Mesodermal cell (in vitro differentiated cells): ENCODE data around the gene LPCAT4.
"Not testable (repeated sequence)": the region's sequence is repeated elsewhere in the genome, so short reads cannot be mapped to it uniquely, and the experiment has no call there.

Experiments
- H3K27ac ChIP-seq: 2 replicates; pipeline ENCODE4 v1.7.0; 2013; ENCODE audit warnings: mild to moderate bottlenecking, low read depth, low read length, moderate library complexity; ENCODE audit not compliant: severe bottlenecking
- H3K36me3 ChIP-seq: 2 replicates; pipeline ENCODE4 v1.7.1; 2013; ENCODE audit warnings: mild to moderate bottlenecking, low read length, moderate library complexity; ENCODE audit not compliant: control insufficient read depth, insufficient read depth
- H3K4me1 ChIP-seq: one replicate; pipeline ENCODE4 v1.7.1; 2013; ENCODE audit warnings: mild to moderate bottlenecking, low read length; ENCODE audit not compliant: insufficient read depth, control insufficient read depth, poor library complexity, severe bottlenecking
- H3K4me3 ChIP-seq: 2 replicates; pipeline ENCODE4 v1.7.0; 2013; ENCODE audit warnings: low read length, control low read depth, mild to moderate bottlenecking; ENCODE audit not compliant: insufficient read depth, poor library complexity, severe bottlenecking; ENCODE audit errors: extremely low read depth
- H3K9me3 ChIP-seq: 2 replicates; pipeline ENCODE4 v1.7.1; 2013; ENCODE audit warnings: mild to moderate bottlenecking, low read length, moderate library complexity; ENCODE audit not compliant: control insufficient read depth
- WGBS, 2 experiments: methylation state at CpG; one replicate each; pipeline ENCODE4 v1.1.5; 2013; ENCODE audit warnings: missing lambda C conversion rate in 2 of 2; ENCODE audit not compliant: insufficient coverage in 2 of 2; 5-methylcytosine and 5-hydroxymethylcytosine counted together

LPCAT4 gene

GRCh38 chr15:34362047-34362773 is 4.8 kb downstream of the LPCAT4 start:
- H3K27ac ChIP-seq = no peak overlapping the region
- H3K9me3 ChIP-seq = no peaks in the 10 kb centered on the region
- H3K36me3 ChIP-seq = peaks cover 63% of the 10 kb centered on the region
- no peak overlapping the region for H3K4me3 ChIP-seq
- H3K4me1 ChIP-seq = peaks cover 4% of the 10 kb centered on the region
- 96 to 100% methylated on average over 2 to 4 of the region's 10 CpGs for WGBS, 2 experiments

DNA sequence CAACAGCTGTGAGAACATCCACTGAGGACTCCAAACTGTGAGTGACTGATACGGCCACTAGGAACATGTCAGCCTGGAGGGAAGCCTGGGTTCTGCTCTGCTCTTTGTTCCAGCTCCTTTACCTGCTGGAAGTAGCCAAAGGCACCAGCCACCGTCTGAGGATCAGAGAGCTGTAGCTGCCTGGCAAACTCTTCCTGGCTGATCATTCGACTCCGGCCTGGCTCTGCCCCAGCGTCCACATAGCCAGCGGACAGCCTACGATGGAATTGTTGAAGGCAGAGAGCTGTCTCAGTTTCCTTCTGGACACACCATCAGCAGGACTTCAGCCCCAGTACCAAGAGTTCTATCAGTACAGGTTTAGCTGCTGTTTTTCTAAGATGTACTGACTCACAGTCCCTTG is 5.7 kb downstream of the LPCAT4 start:
- Histone ChIP-seq H3K4me1 (peaks cover 4% of the 10 kb centered on the region), H3K4me3 (no peak overlapping the region), H3K27ac (no peak overlapping the region), H3K9me3 (no peaks in the 10 kb centered on the region), H3K36me3 (peaks cover 73% of the 10 kb centered on the region)
- WGBS, 2 experiments = 95 to 97% methylated on average over 7 of the region's 7 CpGs

- Histone ChIP-seq H3K9me3 (no peaks in the 10 kb centered on the region), H3K36me3 (peaks cover 80% of the 10 kb centered on the region), H3K4me3 (no peak overlapping the region), H3K4me1 (peaks cover 3% of the 10 kb centered on the region), H3K27ac (no peak overlapping the region)
- WGBS, 2 experiments = 83 to 85% methylated on average over 1 of the region's 1 CpG
Measured at GRCh38 chr15:34360298-34360697, 6.7 kb downstream of the LPCAT4 start.

- Histone ChIP-seq H3K4me1 (no peaks in the 10 kb centered on the region), H3K27ac (no peak overlapping the region), H3K36me3 (peaks cover 83% of the 10 kb centered on the region), H3K9me3 (no peaks in the 10 kb centered on the region), H3K4me3 (no peak overlapping the region)
- 60 to 100% methylated on average over 1 of the region's 3 CpGs for WGBS, 2 experiments
Measured at GRCh38 chr15:34359416-34359815, 7.6 kb downstream of the LPCAT4 start.

DNA sequence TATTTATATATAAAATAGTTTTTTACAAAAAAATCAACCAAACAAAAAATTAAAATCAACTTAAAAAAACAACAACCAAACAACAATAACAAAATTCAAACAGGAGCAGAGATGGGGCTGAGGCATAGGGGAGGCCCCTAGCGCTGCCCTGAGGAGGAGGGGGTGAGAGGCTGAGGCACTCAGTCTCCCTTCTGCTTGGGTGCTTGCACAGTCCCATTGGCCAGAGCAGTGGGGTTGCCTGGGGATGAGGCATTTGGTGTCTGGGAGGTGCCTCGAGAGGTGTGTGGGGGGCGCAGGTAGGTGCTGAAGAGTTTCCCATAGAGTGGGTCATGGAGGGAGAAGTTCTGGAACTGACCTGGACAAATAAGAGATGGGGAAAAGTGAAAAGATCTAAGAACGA is 8.0 kb downstream of the LPCAT4 start:
- WGBS, 2 experiments = 93 to 100% methylated on average over 1 to 4 of the region's 4 CpGs
- Histone ChIP-seq H3K36me3 (peaks cover 81% of the 10 kb centered on the region), H3K27ac (no peak overlapping the region), H3K9me3 (no peaks in the 10 kb centered on the region), H3K4me1 (no peaks in the 10 kb centered on the region), H3K4me3 (no peak overlapping the region)

- Histone ChIP-seq H3K4me1 (no peaks in the 10 kb centered on the region), H3K9me3 (no peaks in the 10 kb centered on the region), H3K4me3 (no peak overlapping the region), H3K27ac (no peak overlapping the region), H3K36me3 (peaks cover 80% of the 10 kb centered on the region)
- 82 to 83% methylated on average over 3 of the region's 3 CpGs for WGBS, 2 experiments
Measured at GRCh38 chr15:34358367-34358766, 8.6 kb downstream of the LPCAT4 start.

- Histone ChIP-seq H3K36me3 (peaks cover 73% of the 10 kb centered on the region), H3K27ac (no peak overlapping the region), H3K4me3 (no peak overlapping the region), H3K4me1 (no peaks in the 10 kb centered on the region), H3K9me3 (no peaks in the 10 kb centered on the region)
- no CpG with 5 or more reads among the region's 1 CpG for WGBS, 2 experiments
Measured at GRCh38 chr15:34357653-34358052, 9.3 kb downstream of the LPCAT4 start.

GRCh38 chr15:34355241-34355640 is 11.8 kb downstream of the LPCAT4 start:
- peaks cover 57% of the 10 kb centered on the region for H3K36me3 ChIP-seq
- WGBS, 2 experiments = 89 to 91% methylated on average over 4 to 6 of the region's 9 CpGs

GRCh38 chr15:34354286-34354685 is 12.7 kb downstream of the LPCAT4 start:
- H3K27ac ChIP-seq = no peak overlapping the region
- H3K4me1 ChIP-seq = no peaks in the 10 kb centered on the region
- peaks cover 49% of the 10 kb centered on the region for H3K36me3 ChIP-seq
- no peak overlapping the region for H3K4me3 ChIP-seq
- 93% methylated on average over 3 to 6 of the region's 7 CpGs for WGBS, 2 experiments
- no peaks in the 10 kb centered on the region for H3K9me3 ChIP-seq

More at GRCh38 chr15:34355241-34355640, 11.8 kb downstream of the LPCAT4 start:
- Histone ChIP-seq H3K4me1 (no peaks in the 10 kb centered on the region), H3K4me3 (no peak overlapping the region), H3K9me3 (no peaks in the 10 kb centered on the region), H3K27ac (no peak overlapping the region)

- no peak overlapping the region for H3K27ac ChIP-seq
- peaks cover 43% of the 10 kb centered on the region for H3K36me3 ChIP-seq
- H3K4me1 ChIP-seq = no peaks in the 10 kb centered on the region
- H3K9me3 ChIP-seq = no peaks in the 10 kb centered on the region
- WGBS, 2 experiments = 50 to 78% methylated on average over 1 of the region's 2 CpGs
- no peak overlapping the region for H3K4me3 ChIP-seq
Measured at GRCh38 chr15:34353627-34354026, 13.4 kb downstream of the LPCAT4 start.

GRCh38 chr15:34352996-34353395 is 14.0 kb downstream of the LPCAT4 start:
- not testable (repeated sequence) for H3K27ac ChIP-seq, H3K9me3 ChIP-seq, H3K4me1 ChIP-seq, H3K4me3 ChIP-seq
- peaks cover 37% of the 10 kb centered on the region for H3K36me3 ChIP-seq
- 92 to 94% methylated on average over 5 to 7 of the region's 12 CpGs for WGBS, 2 experiments
